Activated CD4-positive, alpha-beta T cell treated with anti-CD3 and anti-CD28 coated beads, Interleukin-2, amount 10 ng/mL, durations not matched to agents 24 days and 14 days (primary cell): ENCODE results near the gene EWSR1. TPM values are rescaled to one million over a fixed set of nuclear protein-coding genes. Genes with fewer than 3 reads are reported as not detected.
A peak's percentile ranks its signal among the peaks of the same experiment; 100 is the strongest.

Source experiments
- DNase-seq: peaks from one replicate; pipeline ENCODE4 v3.0.0; 2022
- H3K27ac Mint-ChIP-seq: one replicate; pipeline ENCODE4 v1.8.0; 2022; ENCODE audit warnings: mild to moderate bottlenecking, mixed read lengths
- H3K27me3 Mint-ChIP-seq: one replicate; pipeline ENCODE4 v1.8.0; 2022; ENCODE audit warnings: mixed read lengths
- H3K36me3 Mint-ChIP-seq: one replicate; pipeline ENCODE4 v1.8.0; 2022; ENCODE audit warnings: low read depth, mild to moderate bottlenecking, mixed read lengths
- H3K4me1 Mint-ChIP-seq: one replicate; pipeline ENCODE4 v1.8.0; 2021; ENCODE audit warnings: mixed read lengths
- H3K4me3 Mint-ChIP-seq: one replicate; pipeline ENCODE4 v1.8.0; 2022; ENCODE audit warnings: mild to moderate bottlenecking, moderate library complexity, mixed read lengths
- H3K9me3 Mint-ChIP-seq: one replicate; pipeline ENCODE4 v1.8.0; 2021; ENCODE audit warnings: mixed read lengths
- intact Hi-C: fragments of 100-400 bp; cut with micrococcal nuclease; formaldehyde crosslinking; loops from one replicate; pipeline ENCODE4 v1.15.1; 2023
- total RNA-seq: library from RNA; stranded (reverse); gene quantifications from 2 replicates; pipeline ENCODE4 v1.2.3, GENCODE V29; 2022

The EWSR1 gene
- total RNA-seq, 1 donor from 2014 or later: 445 TPM

- Mint-ChIP-seq H3K4me1 (peaks cover 4% of the 10 kb centered on the region), H3K36me3 (no peaks in the 10 kb centered on the region), H3K27ac (no peak overlapping the region), H3K9me3 (no peaks in the 10 kb centered on the region), H3K27me3 (no peaks in the 10 kb centered on the region), H3K4me3 (no peak overlapping the region)
- no peak for DNase-seq
- intact Hi-C loops: no loop called here
These were observed 10.3 kb upstream of the EWSR1 start for GRCh38 chr22:29257751-29258181.

GRCh38 chr22:29258407-29259252 lies 9.4 kb upstream of the EWSR1 start:
- intact Hi-C loops: no loop called here
- Mint-ChIP-seq H3K27me3 (no peaks in the 10 kb centered on the region), H3K36me3 (no peaks in the 10 kb centered on the region), H3K4me1 (peaks cover 4% of the 10 kb centered on the region), H3K27ac (no peak overlapping the region), H3K9me3 (no peaks in the 10 kb centered on the region), H3K4me3 (no peak overlapping the region)
- DNase-seq: no peak

- no peak for DNase-seq
- intact Hi-C loops: no loop called here
- Mint-ChIP-seq H3K9me3 (no peaks in the 10 kb centered on the region), H3K4me3 (no peak overlapping the region), H3K27me3 (no peaks in the 10 kb centered on the region), H3K27ac (no peak overlapping the region), H3K36me3 (peaks cover 2% of the 10 kb centered on the region), H3K4me1 (peaks cover 4% of the 10 kb centered on the region)
These were observed 8.7 kb upstream of the EWSR1 start for GRCh38 chr22:29259253-29259899.

- no peaks in the 10 kb centered on the region for H3K27me3 Mint-ChIP-seq
- intact Hi-C loops: no loop called here
- no peak for DNase-seq
These were observed 8.0 kb upstream of the EWSR1 start for GRCh38 chr22:29260031-29260560.

GRCh38 chr22:29260601-29261315 lies 7.3 kb upstream of the EWSR1 start:
- DNase-seq: no peak
- Mint-ChIP-seq H3K27ac (no peak overlapping the region), H3K4me3 (no peak overlapping the region), H3K4me1 (peaks cover 4% of the 10 kb centered on the region), H3K27me3 (no peaks in the 10 kb centered on the region), H3K36me3 (peaks cover 5% of the 10 kb centered on the region), H3K9me3 (no peaks in the 10 kb centered on the region)
- intact Hi-C loops: no loop called here

More at GRCh38 chr22:29260031-29260560, 8.0 kb upstream of the EWSR1 start:
- Mint-ChIP-seq H3K9me3 (no peaks in the 10 kb centered on the region), H3K36me3 (peaks cover 5% of the 10 kb centered on the region), H3K4me1 (peaks cover 4% of the 10 kb centered on the region), H3K27ac (no peak overlapping the region), H3K4me3 (no peak overlapping the region)

- Mint-ChIP-seq H3K9me3 (no peaks in the 10 kb centered on the region), H3K27ac (no peak overlapping the region), H3K27me3 (peaks cover 3% of the 10 kb centered on the region), H3K4me1 (peaks cover 13% of the 10 kb centered on the region), H3K36me3 (peaks cover 20% of the 10 kb centered on the region), H3K4me3 (no peak overlapping the region)
- intact Hi-C loops: no loop called here
- DNase-seq: no peak
These were observed 4.2 kb upstream of the EWSR1 start for GRCh38 chr22:29263791-29264276.

GRCh38 chr22:29265305-29265704 lies 2.8 kb upstream of the EWSR1 start:
- H3K9me3 Mint-ChIP-seq: no peaks in the 10 kb centered on the region
- intact Hi-C loops: loop anchor here (5.0 kb wide), 1 partner anchor 1062 kb away; the partner anchor contains the start of gene TBC1D10A
- H3K27me3 Mint-ChIP-seq: peaks cover 3% of the 10 kb centered on the region
- peaks cover 19% of the 10 kb centered on the region for H3K4me1 Mint-ChIP-seq
- H3K36me3 Mint-ChIP-seq: peaks cover 35% of the 10 kb centered on the region
- no peak overlapping the region for H3K4me3 Mint-ChIP-seq
- H3K27ac Mint-ChIP-seq: no peak overlapping the region
- no peak for DNase-seq

GRCh38 chr22:29265929-29266328 lies 2.1 kb upstream of the EWSR1 start:
- H3K27ac Mint-ChIP-seq: peak overlapping the region; percentile 99
- no peaks in the 10 kb centered on the region for H3K9me3 Mint-ChIP-seq
- H3K27me3 Mint-ChIP-seq: peaks cover 3% of the 10 kb centered on the region
- peaks cover 25% of the 10 kb centered on the region for H3K4me1 Mint-ChIP-seq
- peak overlapping the region; percentile 99 for H3K4me3 Mint-ChIP-seq
- intact Hi-C loops: loop anchor here (5.0 kb wide), 1 partner anchor 1061 kb away; the partner anchor contains the start of gene TBC1D10A
- peaks cover 41% of the 10 kb centered on the region for H3K36me3 Mint-ChIP-seq
- DNase-seq: no peak

- intact Hi-C loops: loop anchor here (5.0 kb wide), 1 partner anchor 1060 kb away; the partner anchor contains the start of gene TBC1D10A
- Mint-ChIP-seq H3K9me3 (no peaks in the 10 kb centered on the region), H3K27me3 (peaks cover 3% of the 10 kb centered on the region), H3K36me3 (peaks cover 46% of the 10 kb centered on the region), H3K4me3 (peak overlapping the region; percentile 99), H3K27ac (peak overlapping the region; percentile 99), H3K4me1 (peaks cover 30% of the 10 kb centered on the region)
- DNase-seq: peak; percentile 73
These were observed 1.3 kb upstream of the EWSR1 start for GRCh38 chr22:29266564-29267461.

- peaks cover 3% of the 10 kb centered on the region for H3K27me3 Mint-ChIP-seq
- H3K9me3 Mint-ChIP-seq: no peaks in the 10 kb centered on the region
- H3K4me1 Mint-ChIP-seq: peaks cover 37% of the 10 kb centered on the region
- peak overlapping the region; percentile 99 for H3K4me3 Mint-ChIP-seq
- no peak for DNase-seq
- intact Hi-C loops: loop anchor here (5.0 kb wide), 1 partner anchor 1060 kb away; the partner anchor contains the start of gene TBC1D10A
- H3K36me3 Mint-ChIP-seq: peaks cover 53% of the 10 kb centered on the region
- H3K27ac Mint-ChIP-seq: peak overlapping the region; percentile 99
These were observed 608 bp upstream of the EWSR1 start for GRCh38 chr22:29267462-29267857.

- Mint-ChIP-seq H3K4me3 (peak overlapping the region; percentile 99), H3K27ac (peak overlapping the region; percentile 99), H3K4me1 (peaks cover 47% of the 10 kb centered on the region), H3K27me3 (peaks cover 3% of the 10 kb centered on the region), H3K36me3 (peaks cover 65% of the 10 kb centered on the region), H3K9me3 (no peaks in the 10 kb centered on the region)
- peak; percentile 82 for DNase-seq
- intact Hi-C loops: loop anchor here (2.0 to 5.0 kb wide), 3 partner anchors 38 to 1350 kb away; partner anchors contain the start of genes GAS2L1, PITPNB and TBC1D10A
These were observed 602 bp downstream of the EWSR1 start for GRCh38 chr22:29268511-29269229.

- H3K9me3 Mint-ChIP-seq: no peaks in the 10 kb centered on the region
- peaks cover 3% of the 10 kb centered on the region for H3K27me3 Mint-ChIP-seq
- peaks cover 49% of the 10 kb centered on the region for H3K4me1 Mint-ChIP-seq
- H3K27ac Mint-ChIP-seq: peak overlapping the region; percentile 99
- DNase-seq: peak; percentile 69
- peaks cover 70% of the 10 kb centered on the region for H3K36me3 Mint-ChIP-seq
- peak overlapping the region; percentile 99 for H3K4me3 Mint-ChIP-seq
- intact Hi-C loops: loop anchor here (2.0 to 5.0 kb wide), 3 partner anchors 38 to 1350 kb away; partner anchors contain the start of genes GAS2L1, PITPNB and TBC1D10A
These were observed 1.1 kb downstream of the EWSR1 start for GRCh38 chr22:29269230-29269604.
